CD4-positive, alpha-beta T cell treated with Interleukin-4 for 1 hour (primary cell): ENCODE measurements around the gene PID1.

Experiments used
- DNase-seq, 2 donors: peaks; one replicate each; pipeline ENCODE4 v3.0.0-alpha.2; 2020 to 2022

The PID1 gene

GRCh38 chr2:229163893-229164292, 107.2 kb downstream of the PID1 start:
- DNase-seq = no peak

- no peak for DNase-seq
Measured at GRCh38 chr2:229162015-229162414, 109.1 kb downstream of the PID1 start.

GRCh38 chr2:229160984-229161383, 110.1 kb downstream of the PID1 start:
- DNase-seq = no peak

GRCh38 chr2:229160180-229160579, 110.9 kb downstream of the PID1 start:
- no peak for DNase-seq

- no peak for DNase-seq
Measured at GRCh38 chr2:229159405-229159804, 111.7 kb downstream of the PID1 start.

- no peak for DNase-seq
Measured at GRCh38 chr2:229154381-229154780, 116.7 kb downstream of the PID1 start.

DNA sequence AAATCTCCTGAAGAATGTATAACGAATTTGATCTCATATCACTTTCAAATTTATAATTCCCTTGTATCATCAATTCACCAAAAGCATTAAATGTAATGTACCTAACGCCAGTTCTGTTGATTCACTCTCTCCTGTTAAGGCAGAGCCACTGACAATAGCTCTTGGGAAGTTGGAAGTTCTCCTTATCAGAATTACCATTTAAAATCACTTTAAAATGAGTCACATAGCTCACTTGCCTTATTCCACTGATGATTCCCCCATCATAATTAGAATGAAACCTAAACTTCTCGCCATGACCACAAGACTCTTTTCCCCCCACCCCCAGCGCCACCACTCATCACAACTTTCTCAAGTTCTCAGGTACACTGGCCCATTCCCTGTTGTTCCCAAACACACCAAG, 117.1 kb downstream of the PID1 start:
- DNase-seq = no peak

- DNase-seq = no peak
Measured at GRCh38 chr2:229153267-229153666, 117.8 kb downstream of the PID1 start.

DNA sequence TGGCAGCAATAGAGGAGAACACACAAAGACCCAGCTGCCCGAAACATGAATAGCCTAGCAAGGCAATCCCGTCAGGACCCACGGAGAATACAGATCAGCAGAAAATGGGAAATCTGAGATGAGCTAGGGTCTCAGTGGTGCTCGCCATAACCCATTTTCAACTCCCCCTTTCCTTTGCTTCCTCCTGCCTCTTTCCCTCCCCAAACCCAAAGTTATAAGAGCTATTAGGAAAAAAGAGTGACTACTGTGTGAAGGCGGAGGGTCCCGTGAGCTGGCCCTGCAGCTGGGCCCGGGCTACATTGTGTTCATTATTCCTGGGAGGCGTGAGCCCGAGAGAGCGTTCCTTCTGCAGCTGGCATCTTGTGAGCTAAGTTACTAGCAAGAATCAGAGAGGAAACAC, 118.4 kb downstream of the PID1 start:
- no peak for DNase-seq

DNA sequence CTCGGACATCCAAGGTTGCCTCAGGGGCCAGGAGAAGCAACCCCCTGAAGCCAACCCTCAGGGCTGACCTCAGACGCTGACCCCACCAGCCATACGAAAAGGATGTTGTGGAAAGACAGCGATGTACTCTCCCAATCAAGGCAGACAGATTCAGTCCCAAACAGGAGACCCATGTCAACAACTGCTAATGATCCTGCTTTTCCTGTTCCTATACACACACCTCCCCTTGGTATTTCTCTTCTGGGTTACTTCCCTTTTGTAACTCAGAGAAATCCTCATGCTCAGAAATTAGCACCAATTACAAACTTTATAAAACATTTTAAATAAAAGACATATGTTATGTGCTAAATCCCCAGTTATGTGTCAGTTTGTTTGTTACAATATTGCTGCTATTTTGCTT, 120.8 kb downstream of the PID1 start:
- no peak for DNase-seq

DNA sequence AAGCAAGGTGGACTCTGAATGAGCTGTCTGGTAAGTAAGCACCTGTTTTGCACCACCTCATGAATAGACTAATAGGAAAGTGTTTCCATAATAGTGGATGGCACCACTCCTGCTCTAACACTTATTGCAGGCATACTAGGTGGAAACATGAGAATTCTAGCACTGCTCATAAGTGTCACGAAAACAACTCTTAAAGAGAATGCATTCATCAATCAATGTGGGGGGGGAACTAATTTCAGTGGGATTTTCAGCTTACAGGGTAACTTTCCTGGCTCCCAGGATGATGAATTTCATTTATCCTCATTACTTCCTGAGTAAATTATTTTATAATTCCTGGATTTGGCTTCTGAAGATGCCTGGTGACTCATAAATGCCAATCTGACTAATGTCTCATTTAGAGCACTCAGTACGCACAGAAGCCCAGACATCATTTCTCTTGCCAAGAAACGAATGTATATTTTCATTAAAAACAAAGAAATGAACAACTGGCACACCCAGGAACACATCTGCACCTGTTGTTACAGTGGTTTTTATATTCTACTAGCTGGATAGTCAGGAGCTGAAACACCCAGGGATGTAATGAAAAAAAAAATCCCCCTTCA, 129.6 kb downstream of the PID1 start:
- DNase-seq = no peak

DNA sequence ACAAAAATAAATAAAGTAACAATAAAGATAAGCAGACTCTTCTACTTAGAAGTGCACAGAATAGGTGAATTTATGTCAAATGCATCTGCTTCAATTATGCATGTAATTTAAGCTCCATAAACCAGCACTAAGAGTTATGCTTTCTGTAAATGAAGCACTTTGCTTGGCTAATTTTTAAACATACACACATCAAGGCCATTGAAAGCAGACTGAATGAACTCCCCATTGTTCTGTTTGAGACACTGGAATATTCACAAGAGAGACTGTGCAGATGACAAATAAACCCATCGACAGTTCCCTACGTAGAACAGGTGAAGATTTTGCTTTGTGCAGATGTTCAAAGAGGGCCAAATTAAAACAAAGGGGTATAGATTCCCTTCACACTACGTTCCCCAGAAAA, 133.4 kb downstream of the PID1 start:
- no peak for DNase-seq

- DNase-seq = no peak
Measured at GRCh38 chr2:229137066-229137465, 134.0 kb downstream of the PID1 start.

GRCh38 chr2:229133155-229133772, 137.8 kb downstream of the PID1 start:
- DNase-seq = no peak

- DNase-seq = no peak
Measured at GRCh38 chr2:229132236-229132635, 138.9 kb downstream of the PID1 start.

DNA sequence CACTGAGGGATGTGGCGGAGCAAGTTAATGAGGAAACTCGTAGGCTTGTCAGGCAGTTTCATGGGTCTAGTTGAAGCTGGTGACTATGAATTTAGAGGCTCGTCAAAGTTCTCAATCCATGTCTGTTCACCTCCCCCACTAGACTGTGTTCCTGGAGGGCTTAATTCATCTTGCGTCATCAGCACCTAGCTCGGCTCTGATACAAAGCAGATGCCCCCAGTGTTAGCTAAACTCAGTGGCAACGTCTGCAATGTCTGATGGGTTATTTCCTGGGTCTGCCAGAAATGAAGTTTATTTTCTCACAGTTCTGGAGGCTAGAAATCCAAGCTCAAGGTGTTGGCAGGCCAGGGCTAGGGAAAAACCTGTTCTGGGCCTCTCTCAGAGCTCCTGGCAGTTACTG, 140.6 kb downstream of the PID1 start:
- no peak for DNase-seq

- no peak for DNase-seq
Measured at GRCh38 chr2:229129738-229130371, 141.2 kb downstream of the PID1 start.

GRCh38 chr2:229127471-229127870, 143.6 kb downstream of the PID1 start:
- no peak for DNase-seq

DNA sequence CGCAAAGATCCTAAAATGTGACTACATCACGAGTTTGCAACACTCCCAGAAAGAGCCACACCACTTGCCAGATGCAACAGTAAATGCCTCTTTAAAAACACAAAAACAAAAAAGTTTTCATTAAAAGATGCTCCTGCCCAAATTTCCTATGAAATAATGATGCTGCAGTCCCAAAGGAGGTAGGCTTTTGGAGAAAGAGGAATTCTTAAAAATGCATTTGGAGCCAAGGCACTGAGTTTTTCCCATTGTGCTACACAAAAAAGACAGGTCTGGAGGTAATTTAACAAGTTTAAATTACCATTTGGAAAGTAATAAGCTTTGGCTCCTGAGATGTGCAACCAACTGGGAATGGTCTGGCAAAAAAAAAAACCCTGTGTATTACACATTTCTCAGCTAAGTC, 145.0 kb downstream of the PID1 start:
- no peak for DNase-seq

GRCh38 chr2:229124136-229124535, 147.0 kb downstream of the PID1 start:
- no peak for DNase-seq

DNA sequence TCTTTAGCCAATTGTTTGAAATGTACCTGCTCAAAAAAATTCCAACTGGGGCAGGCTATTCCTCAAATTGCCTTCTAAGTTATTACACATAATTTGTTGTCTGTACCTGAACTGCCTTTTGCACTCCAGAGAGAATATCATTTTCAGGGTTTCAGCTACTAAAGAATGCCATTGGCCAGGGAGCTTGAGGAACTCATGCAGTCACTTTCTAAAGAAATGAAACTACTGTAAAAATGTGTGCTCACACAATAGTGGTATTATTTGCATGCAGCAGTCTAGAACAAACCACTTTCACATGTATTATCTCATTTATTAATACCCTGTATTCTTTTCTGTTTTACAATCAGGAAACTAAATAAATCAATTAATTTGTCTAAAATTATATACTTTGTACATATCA, 152.2 kb downstream of the PID1 start:
- DNase-seq = no peak

- DNase-seq = no peak
Measured at GRCh38 chr2:229118336-229118735, 152.8 kb downstream of the PID1 start.

DNA sequence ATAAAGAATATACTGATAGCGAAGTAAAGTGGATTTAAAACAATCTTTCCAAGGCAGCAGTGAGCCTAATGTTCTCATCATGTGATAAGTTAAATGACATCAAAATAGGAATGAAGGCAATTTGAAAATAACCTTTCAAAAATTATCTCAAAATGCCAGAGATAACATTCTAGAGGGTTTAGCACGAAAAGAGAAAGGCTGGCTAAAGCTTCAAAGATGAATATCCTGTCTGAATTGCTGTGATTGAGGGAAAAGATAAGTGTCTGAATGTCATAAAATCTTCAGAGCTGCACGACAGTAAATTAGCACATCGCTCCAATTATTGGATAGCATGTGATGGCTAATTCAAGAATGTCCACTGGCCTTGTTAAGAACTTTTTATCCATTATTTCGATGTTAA, 159.3 kb downstream of the PID1 start:
- no peak for DNase-seq

DNA sequence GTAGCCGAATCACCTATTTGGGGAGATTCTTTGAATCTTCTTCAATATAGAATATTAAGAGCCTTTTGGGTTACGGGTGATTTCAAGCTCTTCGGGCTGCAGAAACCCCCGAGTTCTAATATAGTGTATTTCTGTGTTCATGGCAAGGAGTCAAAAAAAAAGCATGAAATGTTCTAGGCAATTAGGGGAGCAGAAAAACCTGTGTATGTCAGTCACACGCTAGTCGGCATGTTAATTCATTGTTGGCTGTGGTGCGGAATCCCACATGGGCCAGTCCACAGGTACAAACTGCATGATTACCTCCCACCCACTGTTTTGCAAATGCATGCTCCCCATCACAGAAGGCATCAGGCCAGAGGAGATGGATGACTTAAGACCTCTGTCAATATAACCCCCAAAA, 161.9 kb downstream of the PID1 start:
- no peak for DNase-seq

GRCh38 chr2:229107601-229108000, 163.5 kb downstream of the PID1 start:
- no peak for DNase-seq
